GM12873 (cell line): ENCODE results near the gene HAND1.

Experiments
- CTCF ChIP-seq: IDR thresholded peaks from 2 replicates; pipeline ENCODE4 v1.5.1; 2012; ENCODE audit warnings: low read depth, mild to moderate bottlenecking, moderate library complexity, low read length, control low read depth; ENCODE audit not compliant: insufficient read depth; ENCODE audit errors: missing control alignments

HAND1 gene

GRCh38 chr5:154521756-154522155 lies 43.7 kb upstream of the HAND1 start:
- no peak for TF ChIP-seq CTCF

GRCh38 chr5:154520861-154521453 lies 42.9 kb upstream of the HAND1 start:
- TF ChIP-seq CTCF, result peak; percentile 88

- TF ChIP-seq CTCF, result no peak
Measured at GRCh38 chr5:154519359-154519758, 41.3 kb upstream of the HAND1 start.

- TF ChIP-seq CTCF, result no peak
Measured at GRCh38 chr5:154518438-154518867, 40.4 kb upstream of the HAND1 start.

- no peak for TF ChIP-seq CTCF
Measured at GRCh38 chr5:154517810-154518437, 39.9 kb upstream of the HAND1 start.

- no peak for TF ChIP-seq CTCF
Measured at GRCh38 chr5:154517181-154517580, 39.2 kb upstream of the HAND1 start.

- no peak for TF ChIP-seq CTCF
Measured at GRCh38 chr5:154516475-154516874, 38.4 kb upstream of the HAND1 start.
